GM23338 (cell line): ENCODE results near the gene MYOM3.

Experiments used
- CREB1 ChIP-seq: fragments of 250-450 bp; sonication (Bioruptor Pico); IDR thresholded peaks from 2 replicates; pipeline ENCODE4 v1.5.0; 2020; ENCODE audit warnings: low read depth, mild to moderate bottlenecking, moderate library complexity
- CTCF ChIP-seq, 2 experiments: fragments of 200-600 bp in 1 of 2; sonication (generic) in 1 of 2; conservative IDR thresholded peaks; 2 replicates each; pipeline versions ENCODE4 v1.5.1 to v1.6.1; 2016 to 2017; ENCODE audit warnings: antibody characterized with exemption in 2 of 2, low read depth in 2 of 2, mild to moderate bottlenecking in 2 of 2, moderate library complexity in 1 of 2
- NANOG ChIP-seq: IDR thresholded peaks from 2 replicates; pipeline ENCODE4 v1.6.1; 2016; ENCODE audit warnings: antibody characterized with exemption, borderline replicate concordance
- POLR2AphosphoS5 ChIP-seq: IDR thresholded peaks from 2 replicates; pipeline ENCODE4 v1.6.1; 2016; ENCODE audit warnings: antibody characterized with exemption, low read depth
- REST ChIP-seq: IDR thresholded peaks from one replicate; pipeline ENCODE4 v1.6.1; 2018; ENCODE audit warnings: antibody characterized with exemption; ENCODE audit not compliant: unreplicated experiment
- ZNF114 ChIP-seq: fragments of 250-450 bp; sonication (Bioruptor Pico); IDR thresholded peaks from 2 replicates; pipeline ENCODE4 v1.5.0; 2020; ENCODE audit warnings: mild to moderate bottlenecking, moderate library complexity

DNA sequence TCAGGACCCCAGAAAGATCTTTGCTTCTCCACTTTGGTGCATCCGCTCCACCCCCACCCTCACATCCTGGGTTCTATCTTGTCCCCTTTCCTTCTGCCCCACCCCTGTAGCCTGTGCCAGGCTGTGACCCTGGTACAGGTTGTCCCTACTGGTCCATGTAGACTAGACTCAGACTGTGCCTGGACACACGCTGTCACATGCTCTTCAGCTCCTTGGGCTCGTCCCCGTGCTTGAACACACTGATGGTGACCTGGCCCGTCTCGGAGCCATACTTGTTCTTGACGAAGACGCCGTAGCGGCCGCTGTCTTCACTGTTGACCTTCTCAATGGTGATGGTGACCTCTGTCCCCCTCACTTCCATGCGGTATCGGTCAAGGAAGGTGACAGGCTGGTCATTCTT lies 54.8 kb downstream of the MYOM3 start:
- TF ChIP-seq CREB1 (no peak), CTCF (conservative IDR thresholded peaks at IDR 0.05; ENCODE audit: low read depth in 2 of 2) (no peak), POLR2AphosphoS5 (no peak), REST (no peak), ZNF114 (CRISPR knock-in tag) (no peak), NANOG (no peak)
